H1 (cell line): ENCODE data around the gene HIVEP2. TPM values are rescaled to one million over a fixed set of nuclear protein-coding genes. Genes with fewer than 3 reads are reported as not detected.

Experiments
- CREB1 ChIP-seq: IDR thresholded peaks from 2 replicates; pipeline ENCODE4 v1.6.1; 2012; ENCODE audit warnings: inconsistent platforms
- GABPA ChIP-seq: IDR thresholded peaks from 2 replicates; pipeline ENCODE4 v1.6.1; 2011; ENCODE audit warnings: mild to moderate bottlenecking, low read length, moderate library complexity, borderline replicate concordance; ENCODE audit not compliant: insufficient read depth
- RNF2 ChIP-seq: fragments of 200-900, 300-1000 bp; sonication (generic); IDR thresholded peaks from 2 replicates; pipeline ENCODE4 v1.7.1; 2016; ENCODE audit warnings: borderline replicate concordance, low read depth, mild to moderate bottlenecking, antibody characterized with exemption, low read length; ENCODE audit not compliant: poor library complexity, severe bottlenecking; ENCODE audit errors: missing control alignments
- SIX5 ChIP-seq: IDR thresholded peaks from 2 replicates; pipeline ENCODE4 v1.6.1; 2011; ENCODE audit warnings: mild to moderate bottlenecking, low read depth, low read length
- SP1 ChIP-seq: IDR thresholded peaks from 2 replicates; pipeline ENCODE4 v1.6.1; 2011; ENCODE audit warnings: low read depth, low read length
- polyA plus RNA-seq, 7 experiments: library from polyadenylated mRNA; depleted of rRNA in 3 of 7; stranded (reverse) in 5 of 7; unstranded in 2 of 7; fragments of >200 nt in 5 of 7; fragments of 200-250 nt in 2 of 7; gene quantifications; 1 replicate in 5 of 7; 2 replicates in 1 of 7; 4 replicates in 1 of 7; pipeline versions ENCODE4 v1.2.1 to v1.2.3, GENCODE V29; 2011 to 2013; ENCODE audit warnings: missing spikeins in 2 of 7, mixed read lengths in 2 of 7
- total RNA-seq: library from RNA; stranded (reverse); fragmentation: NEBNext Ultra II Directional; extraction: Animal tissue kit (Norgen Biotek cat#: 25700); gene quantifications from 2 replicates; pipeline ENCODE4 v1.2.1, GENCODE V29; 2021
- TF ChIP-seq, protein P1 (sequence below): fragments of 300-600 bp; sonication (generic); IDR thresholded peaks from 2 replicates; pipeline ENCODE4 v1.7.1; 2012; ENCODE audit warnings: low read length, moderate library complexity, mild to moderate bottlenecking, inconsistent platforms; ENCODE audit not compliant: insufficient replicate concordance

HIVEP2 gene
- total and polyA plus RNA-seq, 2 of the 8 experiments (the other 6 are each of a cell fraction or from before 2014, with no cell fraction given), result 2.2 to 6.1 TPM

- TF ChIP-seq, protein P1, sequence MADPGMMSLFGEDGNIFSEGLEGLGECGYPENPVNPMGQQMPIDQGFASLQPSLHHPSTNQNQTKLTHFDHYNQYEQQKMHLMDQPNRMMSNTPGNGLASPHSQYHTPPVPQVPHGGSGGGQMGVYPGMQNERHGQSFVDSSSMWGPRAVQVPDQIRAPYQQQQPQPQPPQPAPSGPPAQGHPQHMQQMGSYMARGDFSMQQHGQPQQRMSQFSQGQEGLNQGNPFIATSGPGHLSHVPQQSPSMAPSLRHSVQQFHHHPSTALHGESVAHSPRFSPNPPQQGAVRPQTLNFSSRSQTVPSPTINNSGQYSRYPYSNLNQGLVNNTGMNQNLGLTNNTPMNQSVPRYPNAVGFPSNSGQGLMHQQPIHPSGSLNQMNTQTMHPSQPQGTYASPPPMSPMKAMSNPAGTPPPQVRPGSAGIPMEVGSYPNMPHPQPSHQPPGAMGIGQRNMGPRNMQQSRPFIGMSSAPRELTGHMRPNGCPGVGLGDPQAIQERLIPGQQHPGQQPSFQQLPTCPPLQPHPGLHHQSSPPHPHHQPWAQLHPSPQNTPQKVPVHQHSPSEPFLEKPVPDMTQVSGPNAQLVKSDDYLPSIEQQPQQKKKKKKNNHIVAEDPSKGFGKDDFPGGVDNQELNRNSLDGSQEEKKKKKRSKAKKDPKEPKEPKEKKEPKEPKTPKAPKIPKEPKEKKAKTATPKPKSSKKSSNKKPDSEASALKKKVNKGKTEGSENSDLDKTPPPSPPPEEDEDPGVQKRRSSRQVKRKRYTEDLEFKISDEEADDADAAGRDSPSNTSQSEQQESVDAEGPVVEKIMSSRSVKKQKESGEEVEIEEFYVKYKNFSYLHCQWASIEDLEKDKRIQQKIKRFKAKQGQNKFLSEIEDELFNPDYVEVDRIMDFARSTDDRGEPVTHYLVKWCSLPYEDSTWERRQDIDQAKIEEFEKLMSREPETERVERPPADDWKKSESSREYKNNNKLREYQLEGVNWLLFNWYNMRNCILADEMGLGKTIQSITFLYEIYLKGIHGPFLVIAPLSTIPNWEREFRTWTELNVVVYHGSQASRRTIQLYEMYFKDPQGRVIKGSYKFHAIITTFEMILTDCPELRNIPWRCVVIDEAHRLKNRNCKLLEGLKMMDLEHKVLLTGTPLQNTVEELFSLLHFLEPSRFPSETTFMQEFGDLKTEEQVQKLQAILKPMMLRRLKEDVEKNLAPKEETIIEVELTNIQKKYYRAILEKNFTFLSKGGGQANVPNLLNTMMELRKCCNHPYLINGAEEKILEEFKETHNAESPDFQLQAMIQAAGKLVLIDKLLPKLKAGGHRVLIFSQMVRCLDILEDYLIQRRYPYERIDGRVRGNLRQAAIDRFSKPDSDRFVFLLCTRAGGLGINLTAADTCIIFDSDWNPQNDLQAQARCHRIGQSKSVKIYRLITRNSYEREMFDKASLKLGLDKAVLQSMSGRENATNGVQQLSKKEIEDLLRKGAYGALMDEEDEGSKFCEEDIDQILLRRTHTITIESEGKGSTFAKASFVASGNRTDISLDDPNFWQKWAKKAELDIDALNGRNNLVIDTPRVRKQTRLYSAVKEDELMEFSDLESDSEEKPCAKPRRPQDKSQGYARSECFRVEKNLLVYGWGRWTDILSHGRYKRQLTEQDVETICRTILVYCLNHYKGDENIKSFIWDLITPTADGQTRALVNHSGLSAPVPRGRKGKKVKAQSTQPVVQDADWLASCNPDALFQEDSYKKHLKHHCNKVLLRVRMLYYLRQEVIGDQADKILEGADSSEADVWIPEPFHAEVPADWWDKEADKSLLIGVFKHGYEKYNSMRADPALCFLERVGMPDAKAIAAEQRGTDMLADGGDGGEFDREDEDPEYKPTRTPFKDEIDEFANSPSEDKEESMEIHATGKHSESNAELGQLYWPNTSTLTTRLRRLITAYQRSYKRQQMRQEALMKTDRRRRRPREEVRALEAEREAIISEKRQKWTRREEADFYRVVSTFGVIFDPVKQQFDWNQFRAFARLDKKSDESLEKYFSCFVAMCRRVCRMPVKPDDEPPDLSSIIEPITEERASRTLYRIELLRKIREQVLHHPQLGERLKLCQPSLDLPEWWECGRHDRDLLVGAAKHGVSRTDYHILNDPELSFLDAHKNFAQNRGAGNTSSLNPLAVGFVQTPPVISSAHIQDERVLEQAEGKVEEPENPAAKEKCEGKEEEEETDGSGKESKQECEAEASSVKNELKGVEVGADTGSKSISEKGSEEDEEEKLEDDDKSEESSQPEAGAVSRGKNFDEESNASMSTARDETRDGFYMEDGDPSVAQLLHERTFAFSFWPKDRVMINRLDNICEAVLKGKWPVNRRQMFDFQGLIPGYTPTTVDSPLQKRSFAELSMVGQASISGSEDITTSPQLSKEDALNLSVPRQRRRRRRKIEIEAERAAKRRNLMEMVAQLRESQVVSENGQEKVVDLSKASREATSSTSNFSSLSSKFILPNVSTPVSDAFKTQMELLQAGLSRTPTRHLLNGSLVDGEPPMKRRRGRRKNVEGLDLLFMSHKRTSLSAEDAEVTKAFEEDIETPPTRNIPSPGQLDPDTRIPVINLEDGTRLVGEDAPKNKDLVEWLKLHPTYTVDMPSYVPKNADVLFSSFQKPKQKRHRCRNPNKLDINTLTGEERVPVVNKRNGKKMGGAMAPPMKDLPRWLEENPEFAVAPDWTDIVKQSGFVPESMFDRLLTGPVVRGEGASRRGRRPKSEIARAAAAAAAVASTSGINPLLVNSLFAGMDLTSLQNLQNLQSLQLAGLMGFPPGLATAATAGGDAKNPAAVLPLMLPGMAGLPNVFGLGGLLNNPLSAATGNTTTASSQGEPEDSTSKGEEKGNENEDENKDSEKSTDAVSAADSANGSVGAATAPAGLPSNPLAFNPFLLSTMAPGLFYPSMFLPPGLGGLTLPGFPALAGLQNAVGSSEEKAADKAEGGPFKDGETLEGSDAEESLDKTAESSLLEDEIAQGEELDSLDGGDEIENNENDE, result no peak
- TF ChIP-seq RNF2 (no peak), SIX5 (no peak), CREB1 (no peak), GABPA (no peak), SP1 (no peak)
Observed at GRCh38 chr6:142953373-142954273, 8.6 kb upstream of the HIVEP2 start (continued).
